Activated CD4-positive, alpha-beta T cell treated with anti-CD3 and anti-CD28 coated beads for 48 hours (primary cell): Measurements from ENCODE around the gene BMERB1.
"Not testable (repeated sequence)": the region's sequence is repeated elsewhere in the genome, so short reads cannot be mapped to it uniquely, and the experiment has no call there.

Experiments used
- DNase-seq: peaks from one replicate; pipeline ENCODE4 v3.0.0-alpha.2; 2020

The BMERB1 gene

GRCh38 chr16:15524966-15525365, 90.6 kb downstream of the BMERB1 start:
- no peak for DNase-seq

- no peak for DNase-seq
Measured at GRCh38 chr16:15526097-15526496, 91.7 kb downstream of the BMERB1 start.

- DNase-seq: no peak
Measured at GRCh38 chr16:15526731-15527130, 92.3 kb downstream of the BMERB1 start.

GRCh38 chr16:15529673-15530072, 95.3 kb downstream of the BMERB1 start:
- no peak for DNase-seq

- no peak for DNase-seq
Measured at GRCh38 chr16:15530085-15530484, 95.7 kb downstream of the BMERB1 start.

GRCh38 chr16:15532825-15533224, 98.4 kb downstream of the BMERB1 start:
- no peak for DNase-seq

- DNase-seq: no peak
Measured at GRCh38 chr16:15533386-15533785, 99.0 kb downstream of the BMERB1 start.

GRCh38 chr16:15535772-15536171, 101.4 kb downstream of the BMERB1 start:
- DNase-seq: no peak

- no peak for DNase-seq
Measured at GRCh38 chr16:15536843-15537242, 102.5 kb downstream of the BMERB1 start.

- no peak for DNase-seq
Measured at GRCh38 chr16:15538507-15538906, 104.1 kb downstream of the BMERB1 start.

GRCh38 chr16:15539197-15539596, 104.8 kb downstream of the BMERB1 start:
- DNase-seq: no peak

- no peak for DNase-seq
Measured at GRCh38 chr16:15542261-15542660, 107.9 kb downstream of the BMERB1 start.

GRCh38 chr16:15542734-15543347, 108.5 kb downstream of the BMERB1 start:
- no peak for DNase-seq

GRCh38 chr16:15544405-15544804, 110.0 kb downstream of the BMERB1 start:
- DNase-seq: no peak

GRCh38 chr16:15545544-15545943, 111.2 kb downstream of the BMERB1 start:
- no peak for DNase-seq

GRCh38 chr16:15547072-15547767, 112.8 kb downstream of the BMERB1 start:
- DNase-seq: not testable (repeated sequence)

- DNase-seq: no peak
Measured at GRCh38 chr16:15547768-15548096, 113.3 kb downstream of the BMERB1 start.

- DNase-seq: no peak
Measured at GRCh38 chr16:15548482-15548891, 114.1 kb downstream of the BMERB1 start.

GRCh38 chr16:15552507-15552906, 118.1 kb downstream of the BMERB1 start:
- DNase-seq: peak; percentile 31

GRCh38 chr16:15553313-15554088, 119.1 kb downstream of the BMERB1 start:
- peak; percentile 65 for DNase-seq

GRCh38 chr16:15556130-15556529, 121.7 kb downstream of the BMERB1 start:
- DNase-seq: no peak

GRCh38 chr16:15557258-15557657, 122.9 kb downstream of the BMERB1 start:
- no peak for DNase-seq

- DNase-seq: no peak
Measured at GRCh38 chr16:15559176-15559575, 124.8 kb downstream of the BMERB1 start.
